ENCODE results near the gene APC. TPM values are rescaled to one million over a fixed set of nuclear protein-coding genes. Genes with fewer than 3 reads are reported as not detected.

The APC gene
- total and polyA plus RNA-seq, 4 donors = 4.8 to 36.2 (median 24.4) TPM

GRCh38 chr5:112779531-112779930, 41.8 kb downstream of the APC start:
- no peaks in the 10 kb centered on the region for H3K27me3 ChIP-seq (ENCODE audit: control insufficient read depth in 4 of 4, insufficient read depth in 4 of 4, low read length in 3 of 4)
- DNase-seq (ENCODE audit: low spot score) = no peak
- TF ChIP-seq RXRA (IDR thresholded peaks at IDR 0.05) (no peak), CTCF (IDR thresholded peaks at IDR 0.05; ENCODE audit: low read depth, low read length, missing input control) (no peak), SP1 (IDR thresholded peaks at IDR 0.05) (no peak), GABPA (IDR thresholded peaks at IDR 0.05 in 1 of 2, conservative IDR thresholded peaks at IDR 0.05 in 1 of 2) (no peak), YY1 (IDR thresholded peaks at IDR 0.05) (no peak), ZBTB33 (IDR thresholded peaks at IDR 0.05) (no peak), HNF4A (conservative IDR thresholded peaks at IDR 0.05) (no peak), FOXA2 (IDR thresholded peaks at IDR 0.05) (no peak)
- no peak overlapping the region for H3K9ac ChIP-seq (ENCODE audit: low read depth in 1 of 2, low read length in 2 of 2)
- H3K36me3 ChIP-seq (ENCODE audit: control insufficient read depth in 4 of 4, insufficient read depth in 3 of 4, low read depth in 1 of 4, low read length in 3 of 4) = peaks cover 0 to 11% (median 4%) of the 10 kb centered on the region in 4 donors
- H3K4me1 ChIP-seq (ENCODE audit: control insufficient read depth in 4 of 4, insufficient read depth in 4 of 4, low read length in 3 of 4) = no peaks in the 10 kb centered on the region
- no peaks in the 10 kb centered on the region for H3K9me3 ChIP-seq (ENCODE audit: control insufficient read depth in 4 of 4, low read length in 3 of 4)
- no peak overlapping the region for H3K4me3 ChIP-seq (ENCODE audit: low read depth in 1 of 3, low read length in 3 of 3)
- no peak overlapping the region for H3K27ac ChIP-seq (ENCODE audit: low read depth in 1 of 2, low read length in 2 of 2)

- H3K9me3 ChIP-seq (ENCODE audit: control insufficient read depth in 4 of 4, low read length in 3 of 4) = no peaks in the 10 kb centered on the region
- no peak for DNase-seq (ENCODE audit: low spot score)
- no peaks in the 10 kb centered on the region for H3K4me1 ChIP-seq (ENCODE audit: control insufficient read depth in 4 of 4, insufficient read depth in 4 of 4, low read length in 3 of 4)
- WGBS = 98% methylated on average over 2 of the region's 2 CpGs
- no peak overlapping the region for H3K9ac ChIP-seq (ENCODE audit: low read depth in 1 of 2, low read length in 2 of 2)
- no peak overlapping the region for H3K4me3 ChIP-seq (ENCODE audit: low read depth in 1 of 3, low read length in 3 of 3)
- no peak overlapping the region for H3K27ac ChIP-seq (ENCODE audit: low read depth in 1 of 2, low read length in 2 of 2)
- no peak for TF ChIP-seq MAX (IDR thresholded peaks at IDR 0.05)
- no peak for TF ChIP-seq SP1 (IDR thresholded peaks at IDR 0.05)
- no peak for TF ChIP-seq JUND (IDR thresholded peaks at IDR 0.05)
- TF ChIP-seq TAF1 (conservative IDR thresholded peaks at IDR 0.05) = no peak
- TF ChIP-seq ZBTB33 (IDR thresholded peaks at IDR 0.05) = no peak
- TF ChIP-seq HNF4A (conservative IDR thresholded peaks at IDR 0.05) = no peak
- peaks cover 0 to 5% (median 4%) of the 10 kb centered on the region in 4 donors for H3K36me3 ChIP-seq (ENCODE audit: control insufficient read depth in 4 of 4, insufficient read depth in 3 of 4, low read depth in 1 of 4, low read length in 3 of 4)
- no peaks in the 10 kb centered on the region for H3K27me3 ChIP-seq (ENCODE audit: control insufficient read depth in 4 of 4, insufficient read depth in 4 of 4, low read length in 3 of 4)
Measured at GRCh38 chr5:112784726-112785125, 47.0 kb downstream of the APC start.

GRCh38 chr5:112787261-112787660, 49.6 kb downstream of the APC start:
- peaks cover 0 to 2% (median under 1%) of the 10 kb centered on the region in 4 donors for H3K36me3 ChIP-seq (ENCODE audit: control insufficient read depth in 4 of 4, insufficient read depth in 3 of 4, low read depth in 1 of 4, low read length in 3 of 4)
- no peaks in the 10 kb centered on the region for H3K9me3 ChIP-seq (ENCODE audit: control insufficient read depth in 4 of 4, low read length in 3 of 4)
- no peak overlapping the region for H3K4me3 ChIP-seq (ENCODE audit: low read depth in 1 of 3, low read length in 3 of 3)
- no peak for DNase-seq (ENCODE audit: low spot score)
- no peaks in the 10 kb centered on the region for H3K4me1 ChIP-seq (ENCODE audit: control insufficient read depth in 4 of 4, insufficient read depth in 4 of 4, low read length in 3 of 4)
- no peak overlapping the region for H3K27ac ChIP-seq (ENCODE audit: low read depth in 1 of 2, low read length in 2 of 2)
- no peak for TF ChIP-seq FOXA2 (IDR thresholded peaks at IDR 0.05)
- no peak for TF ChIP-seq RXRA (IDR thresholded peaks at IDR 0.05)
- TF ChIP-seq FOXA1 (IDR thresholded peaks at IDR 0.05) = no peak
- no peak for TF ChIP-seq CTCF (IDR thresholded peaks at IDR 0.05; ENCODE audit: low read depth, low read length, missing input control)
- TF ChIP-seq RAD21 (IDR thresholded peaks at IDR 0.05) = no peak
- TF ChIP-seq YY1 (IDR thresholded peaks at IDR 0.05) = no peak
- TF ChIP-seq MAX (IDR thresholded peaks at IDR 0.05) = no peak
- no peak for TF ChIP-seq SP1 (IDR thresholded peaks at IDR 0.05)
- no peak for TF ChIP-seq ZBTB33 (IDR thresholded peaks at IDR 0.05)
- TF ChIP-seq ATF3 (IDR thresholded peaks at IDR 0.05) = no peak
- TF ChIP-seq EGR1 (IDR thresholded peaks at IDR 0.05; ENCODE audit: low read depth in 2 of 2) = no peak
- 87% methylated on average over 1 of the region's 1 CpG for whole genome bisulfite sequencing
- no peak overlapping the region for H3K9ac ChIP-seq (ENCODE audit: low read depth in 1 of 2, low read length in 2 of 2)
- no peaks in the 10 kb centered on the region for H3K27me3 ChIP-seq (ENCODE audit: control insufficient read depth in 4 of 4, insufficient read depth in 4 of 4, low read length in 3 of 4)

Data from liver (tissue), 9 donors.